ENCODE data around the gene CLEC2B.
A peak's percentile ranks its signal among the peaks of the same experiment; 100 is the strongest.
"Not testable (repeated sequence)": the region's sequence is repeated elsewhere in the genome, so short reads cannot be mapped to it uniquely, and the experiment has no call there.

The CLEC2B gene

GRCh38 chr12:9869307-9870161 is at the start of gene CLEC2B:
CLEC2B (minus strand) TSS chr12:9869354.
- DNase-seq: peak; percentile 15

GRCh38 chr12:9911708-9912107 is 42.6 kb upstream of the CLEC2B start:
- no peak for DNase-seq

- no peak for DNase-seq
Observed at GRCh38 chr12:9910716-9911421, 41.7 kb upstream of the CLEC2B start.

GRCh38 chr12:9909724-9910123 is 40.6 kb upstream of the CLEC2B start:
- no peak for DNase-seq

GRCh38 chr12:9908350-9908749 is 39.2 kb upstream of the CLEC2B start:
- DNase-seq: no peak

GRCh38 chr12:9907769-9908168 is 38.6 kb upstream of the CLEC2B start:
- DNase-seq: no peak

GRCh38 chr12:9906873-9907272 is 37.7 kb upstream of the CLEC2B start:
- DNase-seq: no peak

- no peak for DNase-seq
Observed at GRCh38 chr12:9902539-9903228, 33.5 kb upstream of the CLEC2B start.

GRCh38 chr12:9900930-9901329 is 31.8 kb upstream of the CLEC2B start:
- DNase-seq: no peak

- no peak for DNase-seq
Observed at GRCh38 chr12:9899209-9899608, 30.1 kb upstream of the CLEC2B start.

GRCh38 chr12:9897535-9897934 is 28.4 kb upstream of the CLEC2B start:
- DNase-seq: no peak

GRCh38 chr12:9895215-9895971 is 26.2 kb upstream of the CLEC2B start:
- no peak for DNase-seq

GRCh38 chr12:9888665-9889273 is 19.6 kb upstream of the CLEC2B start:
- DNase-seq: no peak

- no peak for DNase-seq
Observed at GRCh38 chr12:9883175-9883574, 14.0 kb upstream of the CLEC2B start.

- no peak for DNase-seq
Observed at GRCh38 chr12:9881988-9882387, 12.8 kb upstream of the CLEC2B start.

GRCh38 chr12:9881246-9881645 is 12.1 kb upstream of the CLEC2B start, which contains the start of gene KLRF2:
KLRF2 (plus strand) TSS chr12:9881489; CDS start chr12:9881596, 107 bp downstream.
- DNase-seq: no peak

GRCh38 chr12:9880532-9881078 is 11.5 kb upstream of the CLEC2B start:
- DNase-seq: no peak

GRCh38 chr12:9876120-9876519 is 7.0 kb upstream of the CLEC2B start:
- not testable (repeated sequence) for DNase-seq

- DNase-seq: peak; percentile 12
Observed at GRCh38 chr12:9872742-9873141, 3.6 kb upstream of the CLEC2B start.

GRCh38 chr12:9872162-9872561 is 3.0 kb upstream of the CLEC2B start:
- DNase-seq: peak; percentile 15

- peak; percentile 3 for DNase-seq
Observed at GRCh38 chr12:9870286-9870866, 1.2 kb upstream of the CLEC2B start.

- no peak for DNase-seq
Observed at GRCh38 chr12:9868951-9869306, 225 bp downstream of the CLEC2B start.
